ENCODE results near the gene KCNIP1.

KCNIP1 gene

GRCh38 chr5:170471551-170472178 is 32.2 kb upstream of the KCNIP1 start:
- Histone ChIP-seq H2AFZ (ENCODE audit: low read length) (no peak overlapping the region), H3K27me3 (ENCODE audit: insufficient read depth, low read length) (no peaks in the 10 kb centered on the region), H3K36me3 (ENCODE audit: insufficient read depth, low read length) (no peaks in the 10 kb centered on the region), H3F3A (ENCODE audit: insufficient read depth, low read length) (no peaks in the 10 kb centered on the region), H3K9me3 (ENCODE audit: low read length) (no peaks in the 10 kb centered on the region), H3K4me2 (ENCODE audit: low read length) (no peak overlapping the region), H3K4me1 (ENCODE audit: insufficient read depth, low read length, severe bottlenecking) (no peaks in the 10 kb centered on the region), H3K9me2 (ENCODE audit: low read depth, low read length) (no peaks in the 10 kb centered on the region), H4K20me1 (ENCODE audit: insufficient read depth, low read length) (no peaks in the 10 kb centered on the region), H3K79me2 (ENCODE audit: insufficient read depth, low read length) (no peaks in the 10 kb centered on the region), H3K27ac (ENCODE audit: low read depth, low read length, poor library complexity, severe bottlenecking) (no peak overlapping the region), H3K4me3 (ENCODE audit: low read depth, low read length, poor library complexity, severe bottlenecking) (no peak overlapping the region), H3K9ac (ENCODE audit: low read length) (no peak overlapping the region)
- TF ChIP-seq CTCF (IDR thresholded peaks at IDR 0.05; ENCODE audit: low read length) (no peak), EZH2 (IDR thresholded peaks at IDR 0.05; ENCODE audit: borderline replicate concordance, low read length) (no peak)

- no peak overlapping the region for H3K4me2 ChIP-seq (ENCODE audit: low read length)
- no peak overlapping the region for H3K27ac ChIP-seq (ENCODE audit: low read depth, low read length, poor library complexity, severe bottlenecking)
- H3K9me2 ChIP-seq (ENCODE audit: low read depth, low read length) = no peaks in the 10 kb centered on the region
- no peaks in the 10 kb centered on the region for H3K9me3 ChIP-seq (ENCODE audit: low read length)
- H3K4me3 ChIP-seq (ENCODE audit: low read depth, low read length, poor library complexity, severe bottlenecking) = no peak overlapping the region
- H4K20me1 ChIP-seq (ENCODE audit: insufficient read depth, low read length) = no peaks in the 10 kb centered on the region
- no peak overlapping the region for H2AFZ ChIP-seq (ENCODE audit: low read length)
- H3F3A ChIP-seq (ENCODE audit: insufficient read depth, low read length) = no peaks in the 10 kb centered on the region
- H3K27me3 ChIP-seq (ENCODE audit: insufficient read depth, low read length) = no peaks in the 10 kb centered on the region
- H3K4me1 ChIP-seq (ENCODE audit: insufficient read depth, low read length, severe bottlenecking) = no peaks in the 10 kb centered on the region
- H3K79me2 ChIP-seq (ENCODE audit: insufficient read depth, low read length) = no peaks in the 10 kb centered on the region
- H3K36me3 ChIP-seq (ENCODE audit: insufficient read depth, low read length) = no peaks in the 10 kb centered on the region
- TF ChIP-seq CTCF (IDR thresholded peaks at IDR 0.05; ENCODE audit: low read length) (no peak), EZH2 (IDR thresholded peaks at IDR 0.05; ENCODE audit: borderline replicate concordance, low read length) (no peak)
- H3K9ac ChIP-seq (ENCODE audit: low read length) = no peak overlapping the region
Observed at GRCh38 chr5:170473642-170474041, 30.2 kb upstream of the KCNIP1 start.

DNA sequence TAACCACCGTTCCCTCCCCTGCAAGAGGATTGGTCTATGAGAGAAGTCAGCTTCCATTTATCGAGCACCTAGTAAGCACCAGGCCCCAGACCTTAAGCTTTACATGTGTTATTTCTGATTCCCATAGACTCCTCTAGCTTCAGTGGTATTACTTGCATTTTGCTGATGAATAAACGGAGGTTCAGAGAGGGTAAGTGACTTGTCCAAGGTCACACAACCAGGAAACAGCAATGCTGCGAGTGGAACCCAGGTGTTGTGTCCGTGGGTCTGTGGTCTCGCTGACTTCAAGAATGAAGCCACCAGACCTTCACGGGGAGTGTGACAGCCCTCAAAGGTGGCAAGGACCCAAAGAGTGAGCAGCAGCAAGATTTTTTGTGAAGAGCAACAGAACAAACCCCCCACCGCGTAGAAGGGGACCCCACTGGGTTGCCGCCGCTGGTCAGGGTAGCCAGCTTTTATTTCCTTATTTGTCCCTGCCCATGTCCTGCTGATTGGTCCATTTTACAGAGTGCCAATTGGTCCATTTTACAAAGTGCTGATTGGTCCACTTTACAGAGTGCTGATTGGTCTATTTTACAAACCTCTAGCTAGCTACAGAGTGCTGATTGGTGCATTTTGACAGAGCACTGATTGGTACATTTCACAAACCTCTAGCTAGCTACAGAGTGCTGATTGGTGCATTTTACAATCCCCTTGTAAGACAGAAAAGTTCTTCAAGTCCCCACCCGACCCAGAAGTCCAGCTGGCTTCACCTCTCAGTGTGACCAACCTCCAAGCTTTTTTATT is 29.1 kb upstream of the KCNIP1 start:
- H3K27ac ChIP-seq (ENCODE audit: low read depth, low read length, poor library complexity, severe bottlenecking) = no peak overlapping the region
- no peaks in the 10 kb centered on the region for H3K27me3 ChIP-seq (ENCODE audit: insufficient read depth, low read length)
- H3K4me3 ChIP-seq (ENCODE audit: low read depth, low read length, poor library complexity, severe bottlenecking) = no peak overlapping the region
- H3K9ac ChIP-seq (ENCODE audit: low read length) = no peak overlapping the region
- H3K9me3 ChIP-seq (ENCODE audit: low read length) = no peaks in the 10 kb centered on the region
- no peak overlapping the region for H3K4me2 ChIP-seq (ENCODE audit: low read length)
- no peak for TF ChIP-seq EZH2 (IDR thresholded peaks at IDR 0.05; ENCODE audit: borderline replicate concordance, low read length)
- no peak for TF ChIP-seq CTCF (IDR thresholded peaks at IDR 0.05; ENCODE audit: low read length)
- no peaks in the 10 kb centered on the region for H3K9me2 ChIP-seq (ENCODE audit: low read depth, low read length)
- no peaks in the 10 kb centered on the region for H3K4me1 ChIP-seq (ENCODE audit: insufficient read depth, low read length, severe bottlenecking)
- no peaks in the 10 kb centered on the region for H4K20me1 ChIP-seq (ENCODE audit: insufficient read depth, low read length)
- H3K36me3 ChIP-seq (ENCODE audit: insufficient read depth, low read length) = no peaks in the 10 kb centered on the region
- H2AFZ ChIP-seq (ENCODE audit: low read length) = no peak overlapping the region
- H3F3A ChIP-seq (ENCODE audit: insufficient read depth, low read length) = no peaks in the 10 kb centered on the region
- H3K79me2 ChIP-seq (ENCODE audit: insufficient read depth, low read length) = no peaks in the 10 kb centered on the region
